NCI-H1048 (cell line): Measurements from ENCODE around the gene TUBA8.
A peak's percentile ranks its signal among the peaks of the same experiment; 100 is the strongest.
"Not testable (repeated sequence)": the region's sequence is repeated elsewhere in the genome, so short reads cannot be mapped to it uniquely, and the experiment has no call there.

Experiments
- DNase-seq: peaks from one replicate; lab custom pipeline; 2025; lab: John Stamatoyannopoulos, UW

TUBA8 gene

DNA sequence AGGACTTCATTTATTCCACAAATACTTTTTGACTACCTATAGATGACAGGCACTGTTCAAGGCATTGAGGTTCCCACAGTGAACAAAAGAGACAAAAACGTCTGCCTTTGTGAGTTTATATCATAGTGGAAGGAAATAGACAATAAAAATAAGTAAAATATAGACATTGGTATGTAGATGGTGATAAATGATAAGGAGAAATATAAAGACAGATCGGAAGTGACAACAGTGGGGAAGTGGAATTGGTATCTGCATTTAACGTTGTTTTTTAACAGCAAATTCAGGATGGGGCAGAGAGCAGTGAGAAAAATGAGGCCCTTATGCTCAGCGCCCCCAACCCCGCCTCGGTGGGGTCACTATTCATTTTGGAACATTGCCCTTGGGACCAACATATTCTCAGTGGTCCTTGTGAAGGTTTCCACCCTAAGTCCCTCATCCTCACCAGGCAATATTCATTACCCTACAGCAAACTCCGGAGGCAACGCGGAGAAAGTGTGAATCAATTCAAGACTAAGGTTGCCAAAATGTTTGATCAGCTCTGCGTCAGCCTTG lies 33.4 kb upstream of the TUBA8 start:
- no peak for DNase-seq

DNA sequence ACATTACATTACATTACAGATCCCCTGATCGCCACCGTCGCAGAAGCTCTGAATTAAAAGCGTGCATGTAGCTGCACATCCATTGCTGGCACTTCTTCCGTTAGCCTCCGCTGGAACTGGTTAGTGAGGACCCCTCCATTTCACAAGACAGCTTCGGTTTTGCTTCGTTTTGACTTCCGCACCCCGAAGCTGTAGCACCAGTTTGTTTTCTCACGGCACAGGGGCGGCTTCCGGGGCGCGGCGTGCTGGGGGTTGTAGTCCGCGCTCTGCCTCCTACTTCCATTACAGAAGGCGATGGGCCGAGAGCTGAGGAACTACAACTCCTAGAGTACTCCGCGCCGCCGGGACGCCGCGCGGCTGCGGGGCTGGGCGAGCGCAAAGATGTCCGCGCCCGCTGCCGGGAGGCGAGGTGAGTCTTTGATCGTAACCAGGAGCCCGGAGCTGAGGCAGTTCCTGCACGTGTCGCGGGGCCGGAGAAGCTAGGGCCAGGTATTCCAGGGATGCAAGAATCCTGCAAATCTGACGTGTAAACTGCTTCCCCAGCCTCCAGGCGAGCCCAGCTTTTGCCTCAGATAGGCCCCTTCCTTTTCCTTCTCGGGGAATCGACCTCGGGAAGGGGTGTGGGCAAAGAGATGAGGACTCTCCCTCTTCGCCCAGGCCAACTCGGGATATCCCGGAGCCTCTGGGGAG lies 32.8 kb upstream of the TUBA8 start, which contains the start of gene PEX26:
TSS of gene PEX26 (plus strand) at position 352 of the 690 bp plus-strand sequence. CDS start 387 bp downstream, outside the sequence.
- peak; percentile 91 for DNase-seq

DNA sequence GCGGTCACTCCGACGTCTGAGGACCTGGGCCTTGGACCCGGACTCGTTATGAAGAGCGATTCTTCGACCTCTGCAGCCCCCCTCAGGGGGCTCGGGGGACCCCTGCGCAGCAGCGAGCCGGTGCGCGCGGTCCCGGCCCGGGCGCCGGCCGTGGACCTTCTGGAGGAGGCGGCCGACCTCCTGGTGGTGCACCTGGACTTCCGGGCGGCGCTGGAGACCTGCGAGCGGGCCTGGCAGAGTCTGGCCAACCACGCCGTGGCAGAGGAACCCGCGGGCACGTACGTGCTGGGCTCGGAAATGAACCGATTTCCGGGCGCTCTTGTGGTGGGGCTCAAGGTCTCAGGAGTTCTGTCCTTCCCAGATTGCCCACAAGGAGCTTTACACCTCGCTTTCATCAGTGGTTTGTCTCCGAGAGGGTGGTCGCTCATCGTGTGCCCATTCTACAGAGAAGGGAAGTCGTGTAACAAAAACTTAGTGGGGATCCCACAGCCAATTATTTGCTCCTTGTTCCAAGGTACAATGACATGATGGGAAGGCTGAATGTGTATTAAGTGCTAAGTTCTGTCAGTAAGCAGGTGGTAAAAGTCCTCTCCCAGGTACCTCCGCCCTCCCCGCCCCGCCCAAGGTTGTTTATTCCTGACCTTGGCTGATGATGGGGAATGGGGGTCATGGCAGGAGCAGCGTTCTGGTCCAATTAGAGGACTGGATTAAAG lies 32.1 kb upstream of the TUBA8 start:
- no peak for DNase-seq

DNA sequence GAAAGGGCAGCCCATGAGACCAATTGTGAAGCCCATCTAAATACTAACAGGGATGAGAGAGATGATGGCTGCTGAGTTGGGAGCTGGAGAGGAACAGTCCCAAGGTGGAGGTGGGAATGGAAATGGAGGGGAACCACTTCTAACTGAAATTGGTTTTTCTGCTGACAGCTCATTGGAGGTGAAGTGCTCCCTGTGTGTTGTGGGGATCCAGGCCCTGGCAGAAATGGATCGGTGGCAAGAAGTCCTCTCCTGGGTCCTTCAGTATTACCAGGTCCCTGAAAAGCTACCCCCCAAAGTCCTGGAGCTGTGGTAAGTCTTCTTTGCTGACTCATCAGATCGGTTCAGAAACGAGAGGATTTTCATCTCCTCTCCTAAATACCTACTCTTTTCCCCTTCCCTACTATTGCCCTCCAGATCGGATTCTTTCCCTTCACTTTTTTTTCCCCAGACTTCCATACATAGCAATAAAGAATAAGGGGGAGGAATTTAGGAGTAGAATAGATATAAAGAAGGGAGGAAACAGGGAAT lies 30.8 kb upstream of the TUBA8 start:
- no peak for DNase-seq

DNA sequence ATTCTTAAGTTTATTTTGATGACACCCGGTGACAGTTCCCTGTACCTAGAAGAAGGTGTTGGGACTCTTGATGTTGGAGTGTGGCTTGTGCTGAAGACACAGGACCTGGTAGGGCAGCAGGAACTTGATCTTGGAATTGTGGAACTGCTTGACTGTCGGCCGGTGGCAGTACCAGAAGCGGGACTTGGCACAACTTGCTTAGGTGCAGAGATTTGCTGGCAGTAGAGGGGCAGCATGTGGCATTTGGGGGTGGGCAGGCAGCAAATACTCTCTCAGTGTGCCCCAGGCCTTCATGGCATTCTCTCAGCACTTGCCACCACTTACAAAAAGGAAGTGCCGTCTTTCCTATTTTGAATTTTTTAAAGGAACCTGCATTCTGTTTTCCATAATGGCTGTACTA lies 29.2 kb upstream of the TUBA8 start:
- DNase-seq: no peak

DNA sequence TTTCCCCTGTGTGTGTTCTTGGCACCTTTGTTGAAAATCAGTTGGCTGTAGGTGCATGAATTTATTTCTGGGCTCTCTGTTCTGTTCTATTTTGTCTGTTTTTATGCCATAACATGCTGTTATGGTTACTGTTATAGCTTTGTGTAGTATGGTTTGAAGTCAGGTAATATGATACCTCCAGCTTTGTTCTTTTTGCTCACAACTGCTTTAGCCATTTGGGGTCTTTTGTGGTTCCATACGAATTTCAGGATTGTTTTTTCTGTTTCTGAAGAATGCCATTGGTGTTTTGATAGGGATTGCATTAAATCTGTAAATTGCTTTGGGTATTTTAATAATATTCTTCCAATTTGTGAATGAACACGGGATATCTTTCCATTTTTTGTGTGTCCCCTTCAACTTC lies 28.1 kb upstream of the TUBA8 start:
- DNase-seq: no peak

DNA sequence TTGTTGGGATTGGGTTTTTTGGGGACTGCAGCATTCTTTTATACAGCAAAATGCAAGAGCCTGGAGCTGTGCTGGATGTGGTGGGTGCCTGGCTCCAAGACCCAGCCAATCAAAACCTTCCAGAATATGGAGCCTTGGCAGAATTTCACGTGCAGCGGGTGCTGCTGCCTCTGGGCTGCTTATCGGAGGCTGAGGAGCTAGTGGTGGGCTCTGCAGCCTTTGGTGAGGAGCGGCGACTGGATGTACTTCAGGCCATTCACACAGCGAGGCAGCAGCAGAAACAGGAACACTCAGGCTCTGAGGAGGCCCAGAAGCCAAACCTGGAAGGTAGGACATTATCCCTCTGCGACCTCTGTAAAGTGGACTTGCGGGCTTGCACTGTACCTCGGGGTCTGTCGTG lies 27.2 kb upstream of the TUBA8 start:
- no peak for DNase-seq

DNA sequence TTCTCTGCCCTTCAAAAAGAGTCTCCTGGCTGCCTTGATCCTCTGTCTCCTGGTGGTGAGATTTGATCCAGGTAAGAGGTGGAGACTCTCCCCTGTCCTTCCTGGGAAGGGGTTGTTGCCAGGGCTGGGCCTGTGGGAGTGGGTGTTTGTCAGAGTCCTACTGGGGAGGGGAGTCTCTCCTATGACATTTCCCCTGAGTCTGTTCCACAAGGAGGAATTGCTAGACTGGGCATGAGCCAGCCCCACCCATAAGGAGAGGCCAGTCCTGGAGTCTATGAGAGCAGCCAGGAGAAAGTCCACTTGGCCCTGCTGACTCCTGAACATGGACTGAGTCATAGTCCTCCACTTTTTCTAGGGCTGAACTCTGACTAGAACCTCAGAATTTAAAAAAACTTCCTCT lies 25.4 kb upstream of the TUBA8 start:
- DNase-seq: no peak

DNA sequence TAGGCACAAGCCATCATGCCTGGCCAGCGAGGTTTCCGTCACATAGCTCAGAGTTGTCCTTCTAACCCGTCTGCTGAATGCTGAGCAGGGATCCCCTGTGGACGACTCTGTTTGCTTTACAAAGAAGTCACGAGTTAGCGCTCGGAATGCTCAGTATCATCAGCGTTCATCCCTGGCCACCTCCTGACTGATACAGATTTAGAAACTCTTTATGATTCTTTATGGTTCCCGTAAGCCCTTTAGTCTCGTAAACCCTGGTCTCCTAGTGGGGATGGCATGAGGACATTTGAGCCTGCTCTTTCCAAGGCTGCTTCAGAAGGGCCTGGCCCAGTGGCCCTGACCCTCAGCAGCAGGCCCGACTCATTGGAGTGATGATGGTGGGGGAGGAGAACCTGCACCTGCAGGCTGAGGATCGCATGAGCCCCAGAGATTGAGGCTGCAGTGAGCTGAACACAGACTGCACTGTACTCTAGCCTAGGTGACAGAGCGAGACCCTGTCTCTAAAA lies 23.2 kb upstream of the TUBA8 start:
- no peak for DNase-seq

DNA sequence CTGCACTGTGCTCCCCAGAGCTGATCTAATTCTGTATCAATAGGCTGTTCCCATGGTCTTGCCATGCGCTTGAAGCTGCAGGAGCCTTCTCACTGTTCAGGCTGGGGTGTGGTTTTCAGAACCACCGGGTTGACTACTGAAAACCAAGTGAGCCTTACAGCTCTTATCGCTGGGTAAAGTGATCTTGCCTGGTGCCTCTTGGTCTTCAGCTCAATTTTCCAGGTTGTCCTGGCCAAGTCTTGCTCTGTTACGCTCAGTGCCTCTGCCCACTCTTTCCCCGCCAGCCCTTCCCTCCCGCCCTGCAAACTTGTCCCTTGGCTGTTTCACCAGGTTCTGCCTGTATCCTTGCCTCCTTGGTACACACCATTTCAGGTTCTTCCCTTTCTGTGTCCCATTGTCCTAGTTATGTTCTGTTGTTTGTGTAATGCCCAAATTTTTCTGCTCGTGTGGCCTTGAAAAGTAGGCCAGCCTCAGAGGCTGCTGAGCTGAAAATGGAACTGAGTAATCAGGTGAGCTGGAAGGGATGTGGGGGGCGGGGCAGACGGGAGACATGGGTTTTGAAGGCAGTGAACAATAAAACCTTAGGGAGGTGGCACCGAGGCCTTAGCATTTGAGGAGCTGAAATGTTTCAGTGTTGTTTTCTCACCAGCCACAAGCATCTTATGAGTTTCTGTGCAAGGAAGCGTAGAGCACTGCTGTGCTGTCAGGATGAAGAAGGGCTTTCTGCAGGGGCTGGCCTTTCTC lies 21.6 kb upstream of the TUBA8 start:
- no peak for DNase-seq

DNA sequence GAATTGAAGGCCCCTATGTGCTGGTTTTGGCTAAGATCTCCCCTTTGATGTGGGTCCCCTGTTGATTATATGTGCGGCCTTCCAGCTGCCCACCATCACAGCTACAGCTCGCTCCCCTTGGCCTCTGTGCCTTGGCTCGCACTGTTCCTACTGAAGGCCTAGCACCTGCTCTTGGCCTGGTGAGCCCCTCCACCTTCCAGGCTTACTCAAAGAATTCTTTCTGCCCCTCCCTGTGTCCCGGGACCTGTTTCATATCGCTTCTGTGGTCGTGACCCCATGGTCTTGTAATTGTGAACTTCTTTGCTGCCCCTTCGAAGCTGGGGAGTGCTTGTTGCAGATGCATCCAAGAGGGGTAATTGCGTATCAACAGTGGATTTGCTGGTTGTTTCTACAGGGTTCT lies 20.3 kb upstream of the TUBA8 start:
- no peak for DNase-seq

DNA sequence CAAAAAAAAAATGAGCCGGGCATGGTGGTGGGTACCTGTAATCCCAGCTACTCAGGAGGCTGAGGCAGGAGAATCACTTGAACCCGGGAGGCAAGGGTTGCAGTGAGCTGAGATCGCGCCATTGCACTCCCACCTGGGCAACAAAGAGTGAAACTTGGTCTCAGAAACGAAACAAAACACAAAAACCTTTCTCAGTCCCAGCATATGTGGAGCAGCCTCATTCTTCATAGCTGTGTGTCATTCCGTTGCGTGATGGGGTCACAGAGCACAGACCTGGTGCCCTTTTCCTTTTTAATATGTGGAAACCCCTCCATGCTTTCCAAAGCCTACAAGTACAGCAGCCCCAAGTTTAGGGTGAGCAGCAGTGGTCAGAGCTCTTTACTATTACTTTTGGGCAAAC lies 19.1 kb upstream of the TUBA8 start:
- no peak for DNase-seq

DNA sequence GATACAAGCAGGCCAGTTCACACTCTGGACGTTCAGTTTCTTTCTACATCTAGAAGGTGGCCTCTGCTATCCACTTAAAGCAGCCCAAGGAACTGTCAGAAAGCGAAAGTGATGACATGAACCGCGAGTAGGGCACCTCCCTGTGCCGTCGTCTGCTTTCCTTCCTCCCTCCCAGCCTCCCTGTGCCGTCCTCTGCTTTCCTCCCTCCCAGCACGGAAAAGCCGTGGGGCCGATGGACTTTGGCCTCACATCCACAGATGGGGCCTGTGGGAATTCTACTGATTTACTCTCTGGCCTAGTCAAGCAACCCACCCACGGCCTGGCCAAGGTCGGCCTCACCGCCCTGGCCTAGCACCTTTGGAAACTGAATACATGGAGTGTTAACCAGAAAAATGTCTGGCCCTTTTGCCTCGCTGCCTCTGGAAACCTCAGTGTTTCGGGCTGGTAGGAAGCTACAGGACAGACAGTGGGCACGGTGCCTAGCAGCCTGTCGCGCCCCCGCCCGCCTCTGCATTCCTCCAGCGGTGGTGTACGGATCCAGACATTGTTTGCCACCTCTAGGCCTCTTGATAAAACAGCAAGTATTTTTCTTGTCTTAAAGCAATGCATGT lies 18.6 kb upstream of the TUBA8 start:
- no peak for DNase-seq

DNA sequence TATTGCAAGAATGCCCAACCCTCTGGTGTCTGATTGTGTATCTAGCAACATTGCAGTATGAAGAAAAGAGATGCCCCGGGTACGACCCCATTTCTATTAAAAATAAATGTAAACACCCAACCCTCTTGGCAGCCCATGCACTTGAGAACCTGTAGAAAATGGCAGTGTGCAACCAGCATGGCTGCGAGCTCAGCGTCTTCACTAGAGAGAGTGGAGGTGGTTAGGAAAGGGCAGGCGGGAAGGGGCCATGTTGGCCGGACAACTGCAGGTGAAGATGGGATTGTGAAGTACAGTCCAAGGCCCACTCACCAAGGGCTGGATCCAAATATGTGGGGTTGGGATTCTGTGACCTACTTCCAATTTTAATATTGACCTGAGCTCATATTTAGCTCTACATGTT lies 16.9 kb upstream of the TUBA8 start:
- no peak for DNase-seq

DNA sequence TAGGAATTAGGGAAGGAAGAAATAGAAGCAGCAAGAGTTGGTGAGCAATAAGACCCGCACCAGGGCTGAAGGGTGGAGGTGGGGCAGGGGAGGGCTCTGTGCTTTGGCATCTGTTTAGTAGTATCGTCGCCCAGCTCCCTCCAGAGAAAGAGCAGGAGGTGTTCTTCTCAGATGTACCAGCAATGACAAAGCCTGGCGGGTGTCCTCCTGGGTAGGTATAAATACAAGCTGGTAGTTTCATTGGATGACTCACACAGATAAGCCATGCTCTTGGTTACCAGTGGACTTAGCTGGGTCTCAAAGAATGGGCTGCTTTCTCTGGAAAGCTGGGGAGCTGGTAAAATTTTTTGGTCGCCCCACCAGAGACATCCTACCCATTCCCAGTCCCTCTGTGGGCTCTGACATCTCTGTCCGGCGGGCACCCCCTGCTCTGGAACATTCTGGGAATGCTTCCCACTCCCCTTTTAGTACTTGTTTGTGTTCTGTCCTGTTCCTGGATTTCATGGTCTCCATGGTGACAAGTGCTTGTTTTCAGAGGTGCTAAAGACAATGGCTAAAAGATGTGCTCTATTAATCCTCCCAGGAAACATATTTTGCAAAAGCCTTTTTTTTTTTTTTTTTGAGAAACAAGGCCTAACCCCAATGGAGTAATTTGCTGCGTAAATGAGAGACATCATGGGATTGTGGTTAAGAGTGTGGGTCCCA lies 15.4 kb upstream of the TUBA8 start:
- no peak for DNase-seq

DNA sequence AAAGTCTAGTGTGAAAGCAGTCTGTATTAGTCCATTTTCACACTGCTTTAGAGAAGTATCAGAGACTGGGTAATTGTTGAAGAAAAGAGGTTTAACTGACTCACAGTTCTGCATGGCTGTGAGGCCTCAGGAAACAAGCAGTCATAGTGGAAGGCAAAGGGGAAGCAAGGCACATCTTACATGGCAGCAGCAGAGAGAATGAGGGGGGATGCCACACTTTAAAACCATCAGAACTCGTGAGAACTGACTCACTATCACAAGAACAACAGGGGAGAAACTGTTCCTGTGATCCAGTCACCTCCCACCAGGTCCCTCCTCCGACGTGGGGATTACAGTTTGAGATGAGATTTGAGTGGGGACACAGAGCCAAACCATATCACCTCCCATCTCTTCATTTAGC lies 13.8 kb upstream of the TUBA8 start:
- DNase-seq: no peak

DNA sequence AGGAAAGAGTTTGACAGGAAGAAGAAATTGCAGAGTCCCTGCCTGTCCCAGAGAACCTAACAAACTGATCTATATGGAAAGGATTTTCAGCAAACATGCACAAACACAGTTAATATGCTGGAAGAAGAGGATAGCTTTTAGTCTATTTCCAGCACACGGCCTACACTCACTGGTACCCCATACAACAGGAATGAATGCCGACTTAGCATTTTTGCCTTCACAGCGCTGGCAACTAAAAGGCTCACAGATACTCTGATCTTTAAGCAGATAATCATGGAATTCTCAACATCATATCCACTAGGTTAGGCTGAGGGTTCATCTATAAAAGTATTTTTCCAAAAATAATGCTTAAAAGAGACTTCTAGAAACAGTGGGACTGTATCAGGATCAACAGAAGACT lies 9.8 kb upstream of the TUBA8 start:
- no peak for DNase-seq

DNA sequence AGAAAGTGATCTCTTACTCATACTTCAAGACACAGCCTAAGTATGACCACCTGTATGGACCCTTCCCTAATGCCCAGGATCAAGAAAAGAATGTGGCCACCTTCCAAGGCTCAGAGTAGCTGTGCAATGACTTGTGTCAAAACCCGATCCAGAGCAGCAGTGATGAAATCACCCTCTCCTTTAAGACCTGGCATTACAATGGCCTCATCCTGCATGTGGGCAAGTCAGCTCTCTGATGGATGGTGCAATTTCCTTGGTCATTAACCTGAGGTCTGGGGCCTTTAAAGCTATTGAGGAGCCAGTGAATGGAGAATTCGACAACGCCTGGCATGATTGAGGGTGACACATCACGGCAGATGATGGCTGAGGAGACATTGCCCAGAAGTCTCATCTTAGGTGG lies 9.1 kb upstream of the TUBA8 start:
- no peak for DNase-seq

DNA sequence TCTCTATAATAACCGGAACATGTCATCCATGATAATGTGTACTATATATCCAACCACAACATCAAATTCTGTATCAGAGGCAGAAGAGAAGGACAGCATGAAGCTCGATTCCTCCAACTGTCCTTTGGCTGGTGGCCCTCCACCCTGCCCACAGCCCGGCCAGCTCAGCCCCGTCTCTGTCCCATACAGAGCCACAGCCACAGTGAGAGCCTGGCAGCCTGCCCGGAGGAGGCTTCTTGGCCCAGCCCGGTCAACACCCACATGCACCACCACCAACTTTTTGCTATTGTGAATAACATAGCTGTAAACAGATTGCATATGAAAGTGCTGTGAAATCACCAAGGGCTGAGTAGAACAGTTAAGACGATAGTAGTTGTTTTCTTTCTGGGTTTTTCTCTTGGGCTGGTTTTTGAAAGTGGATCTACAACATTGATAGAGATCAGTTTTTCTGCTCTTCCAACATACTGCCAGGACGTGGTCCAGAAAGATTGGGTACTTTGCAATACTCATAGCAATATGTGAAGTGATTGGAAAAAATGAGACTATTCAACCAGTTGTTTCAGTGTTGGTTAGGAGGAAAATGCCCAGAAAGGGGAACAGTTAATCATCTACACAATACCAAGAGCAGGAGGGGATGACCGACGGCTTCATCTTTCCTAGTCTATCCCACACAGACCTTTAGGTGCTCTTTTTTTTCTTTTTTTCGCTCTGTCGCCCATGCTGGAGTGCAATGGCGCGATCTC lies 6.9 kb upstream of the TUBA8 start:
- no peak for DNase-seq

DNA sequence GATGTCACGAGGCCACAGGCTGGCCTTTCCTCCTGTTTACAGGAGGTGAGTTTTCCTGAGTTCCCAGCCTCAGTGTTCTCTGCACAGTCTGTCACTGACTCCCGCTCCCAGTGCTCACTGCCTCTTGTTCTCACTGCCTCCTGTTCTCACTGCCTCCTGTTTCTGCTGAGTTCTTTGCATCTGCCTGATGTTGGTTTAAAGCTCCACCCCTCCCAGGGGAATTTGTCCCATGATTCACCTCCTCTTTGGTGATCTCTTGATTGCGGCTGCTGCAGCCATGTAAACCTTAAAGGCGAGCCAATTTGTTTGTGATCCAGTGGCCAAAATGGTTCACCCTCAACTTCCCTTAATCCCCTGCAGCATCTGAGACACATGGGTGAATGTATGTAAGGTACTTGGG lies 6.0 kb upstream of the TUBA8 start:
- no peak for DNase-seq

DNA sequence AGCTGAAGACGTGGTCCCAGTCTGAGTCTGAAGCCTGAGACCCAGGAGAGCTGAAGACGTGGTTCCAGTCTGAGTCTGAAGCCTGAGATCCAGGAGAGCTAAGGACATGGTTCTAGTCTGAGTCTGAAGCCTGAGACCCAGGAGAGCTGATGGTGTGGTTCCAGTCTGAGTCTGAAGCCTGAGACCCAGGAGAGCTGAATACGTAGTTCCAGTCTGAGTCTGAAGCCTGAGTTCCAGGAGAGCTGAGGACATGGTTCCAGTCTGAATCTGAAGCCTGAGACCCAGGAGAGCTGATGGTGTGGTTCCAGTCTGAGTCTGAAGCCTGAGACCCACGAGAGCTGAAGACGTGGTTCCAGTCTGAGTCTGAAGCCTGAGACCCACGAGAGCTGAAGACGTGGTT lies 4.6 kb upstream of the TUBA8 start:
- not testable (repeated sequence) for DNase-seq
